ENCODE measurements around the gene ARHGAP42.

The ARHGAP42 gene

GRCh38 chr11:100670140-100670539 is 16.9 kb upstream of the ARHGAP42 start:
- ChIA-PET CTCF (no interaction called here), POLR2A (ENCODE audit: low non-redundant PET) (no interaction called here)
- TF ChIP-seq CTCF (conservative IDR thresholded peaks at IDR 0.05; ENCODE audit: low read depth), result no peak
- no peak for DNase-seq (ENCODE audit: low spot score)
- no peak overlapping the region for H3K27ac ChIP-seq

DNA sequence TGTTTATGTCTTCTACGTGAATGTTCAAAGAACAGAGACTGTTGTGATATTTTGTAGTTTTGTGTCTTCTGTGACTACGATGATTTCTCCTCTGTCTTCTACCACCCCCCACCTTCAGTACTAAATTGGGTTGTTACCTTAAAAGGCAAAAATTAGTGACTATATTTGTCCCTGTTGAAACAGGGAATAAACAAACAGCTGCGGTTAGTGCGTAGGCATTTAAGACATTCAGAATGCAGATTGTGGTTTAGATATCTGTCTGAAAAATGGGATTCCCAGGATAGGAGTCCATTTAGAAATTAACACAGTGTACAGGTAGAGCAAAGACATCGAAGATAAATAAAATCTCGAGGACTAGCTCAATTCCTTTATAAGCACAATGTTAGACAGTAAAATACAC is 15.6 kb upstream of the ARHGAP42 start:
- ChIA-PET POLR2A (ENCODE audit: low non-redundant PET) (no interaction called here), CTCF (no interaction called here)
- no peak for DNase-seq (ENCODE audit: low spot score)
- no peak for TF ChIP-seq CTCF (conservative IDR thresholded peaks at IDR 0.05; ENCODE audit: low read depth)
- H3K27ac ChIP-seq, result no peak overlapping the region

DNA sequence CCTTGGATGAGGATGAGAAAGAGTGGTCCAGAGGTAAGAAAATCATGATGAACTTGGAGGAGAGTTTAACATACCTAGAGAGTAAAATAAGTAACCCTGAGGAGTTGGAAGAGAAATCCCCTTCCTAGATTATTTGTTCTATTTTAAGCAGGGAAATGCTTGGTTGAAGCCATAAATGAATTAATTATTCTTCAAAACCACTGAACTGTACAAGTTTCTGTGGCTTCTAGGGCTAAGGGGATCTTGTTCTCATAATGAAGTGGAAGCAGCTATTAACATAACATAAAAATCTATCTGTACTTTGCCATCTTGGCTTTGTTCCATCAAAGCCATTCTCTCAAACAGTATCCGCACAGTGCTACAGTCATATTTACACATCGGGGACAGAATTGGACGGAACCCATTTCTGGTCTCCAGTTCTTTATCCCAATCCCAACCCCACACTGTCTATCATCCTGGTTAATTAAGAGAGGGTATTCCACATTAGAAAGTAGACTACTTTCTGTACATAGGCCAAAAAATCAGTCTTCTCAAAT is 14.5 kb upstream of the ARHGAP42 start:
- no peak for TF ChIP-seq CTCF (conservative IDR thresholded peaks at IDR 0.05; ENCODE audit: low read depth)
- no peak overlapping the region for H3K27ac ChIP-seq
- DNase-seq (ENCODE audit: low spot score), result no peak
- ChIA-PET CTCF (no interaction called here), POLR2A (ENCODE audit: low non-redundant PET) (no interaction called here)

- no peak for DNase-seq (ENCODE audit: low spot score)
- POLR2A ChIA-PET (ENCODE audit: low non-redundant PET), result no interaction called here
- no peak for TF ChIP-seq CTCF (conservative IDR thresholded peaks at IDR 0.05; ENCODE audit: low read depth)
- CTCF ChIA-PET, result no interaction called here
- H3K27ac ChIP-seq, result no peak overlapping the region
These were observed 14.0 kb upstream of the ARHGAP42 start for GRCh38 chr11:100673063-100673462.

- ChIA-PET CTCF (no interaction called here), POLR2A (ENCODE audit: low non-redundant PET) (no interaction called here)
- no peak for DNase-seq (ENCODE audit: low spot score)
- no peak for TF ChIP-seq CTCF (conservative IDR thresholded peaks at IDR 0.05; ENCODE audit: low read depth)
- H3K27ac ChIP-seq, result no peak overlapping the region
These were observed 12.9 kb upstream of the ARHGAP42 start for GRCh38 chr11:100674212-100674611.

GRCh38 chr11:100675115-100675650 is 11.9 kb upstream of the ARHGAP42 start:
- ChIA-PET POLR2A (ENCODE audit: low non-redundant PET) (no interaction called here), CTCF (interaction anchor here (0.5 kb wide), 1 partner anchor 12 kb away, joined by 3 read pairs; no protein-coding TSS in a partner anchor)
- no peak for TF ChIP-seq CTCF (conservative IDR thresholded peaks at IDR 0.05; ENCODE audit: low read depth)
- DNase-seq (ENCODE audit: low spot score), result no peak
- H3K27ac ChIP-seq, result no peak overlapping the region
